DMS79 treated with DMSO at 0.1 percent for 48 hours (cell line): ENCODE results near the gene KRTAP10-4.

Experiments used
- DNase-seq: peaks from one replicate; lab custom pipeline; 2025; lab: John Stamatoyannopoulos, UW

KRTAP10-4 gene

GRCh38 chr21:44617071-44617501 lies 43.6 kb downstream of the KRTAP10-4 start:
- no peak for DNase-seq

- DNase-seq = no peak
Observed at GRCh38 chr21:44618504-44618903, 45.0 kb downstream of the KRTAP10-4 start.

GRCh38 chr21:44618909-44619308 lies 45.4 kb downstream of the KRTAP10-4 start:
- DNase-seq = no peak

- no peak for DNase-seq
Observed at GRCh38 chr21:44619886-44620285, 46.4 kb downstream of the KRTAP10-4 start.

GRCh38 chr21:44623575-44623974 lies 50.0 kb downstream of the KRTAP10-4 start:
- no peak for DNase-seq
